Measurements from ENCODE around the gene SMARCD2.
"Not testable (repeated sequence)": the region's sequence is repeated elsewhere in the genome, so short reads cannot be mapped to it uniquely, and the experiment has no call there.

SMARCD2 gene

DNA sequence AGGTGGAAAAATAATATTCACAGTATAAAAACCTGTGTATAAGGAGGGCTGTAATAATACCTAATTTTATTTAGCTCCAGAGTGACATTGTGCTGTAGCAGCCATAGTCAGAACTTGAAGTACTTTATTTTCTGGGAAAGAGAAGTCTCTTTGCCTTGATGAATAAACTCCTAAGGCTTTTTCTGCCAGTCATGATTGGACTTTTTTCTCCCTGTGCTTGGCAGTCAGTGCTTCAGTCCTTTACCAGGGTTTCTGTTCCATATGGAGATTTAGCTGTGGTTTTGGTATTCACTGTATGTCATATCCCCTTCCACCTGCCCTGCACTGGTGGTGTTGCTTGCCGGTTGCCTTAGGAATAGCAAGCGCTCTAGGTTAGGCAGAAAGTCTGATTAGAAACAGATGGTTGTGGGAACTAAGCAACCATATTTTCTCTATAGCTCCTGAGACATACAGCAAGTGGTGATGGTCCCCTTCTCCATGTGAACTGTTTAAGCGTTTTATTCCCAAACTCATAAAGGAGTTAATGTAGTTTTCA, 43.8 kb downstream of the SMARCD2 start:
- Histone ChIP-seq H3K4me1 (ENCODE audit: control insufficient read depth, insufficient read depth, low read length, poor library complexity, severe bottlenecking) (no peaks in the 10 kb centered on the region), H3K36me3 (ENCODE audit: control insufficient read depth, insufficient read depth, low read length) (peaks cover 97% of the 10 kb centered on the region), H3K9me3 (ENCODE audit: control insufficient read depth, low read length) (no peaks in the 10 kb centered on the region), H3K4me3 (ENCODE audit: extremely low read depth, insufficient read depth, low read length, poor library complexity, severe bottlenecking) (no peak overlapping the region), H3K27ac (ENCODE audit: low read depth, low read length, severe bottlenecking) (no peak overlapping the region)
- 100% methylated on average over 1 to 2 of the region's 3 CpGs for WGBS, 2 experiments (ENCODE audit: insufficient coverage in 2 of 2)

DNA sequence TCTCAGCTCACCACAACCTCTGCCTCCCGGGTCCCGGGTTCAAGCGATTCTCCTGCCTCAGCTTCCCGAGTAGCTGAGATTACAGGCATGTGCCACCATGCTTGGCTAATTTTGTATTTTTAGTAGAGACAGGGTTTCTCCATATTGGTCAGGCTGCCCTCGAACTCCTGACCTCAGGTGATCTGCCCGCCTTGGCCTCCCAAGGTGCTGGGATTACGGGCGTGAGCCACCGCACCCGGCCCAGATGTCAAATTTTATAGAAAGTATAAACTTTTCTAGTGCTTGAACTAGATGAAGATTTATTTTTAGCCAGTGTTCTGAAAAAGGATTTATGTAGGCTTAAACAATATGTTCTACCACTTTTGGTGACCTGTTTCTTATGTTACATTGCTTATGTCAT, 46.1 kb downstream of the SMARCD2 start:
- H3K4me1 ChIP-seq (ENCODE audit: control insufficient read depth, insufficient read depth, low read length, poor library complexity, severe bottlenecking): not testable (repeated sequence)

DNA sequence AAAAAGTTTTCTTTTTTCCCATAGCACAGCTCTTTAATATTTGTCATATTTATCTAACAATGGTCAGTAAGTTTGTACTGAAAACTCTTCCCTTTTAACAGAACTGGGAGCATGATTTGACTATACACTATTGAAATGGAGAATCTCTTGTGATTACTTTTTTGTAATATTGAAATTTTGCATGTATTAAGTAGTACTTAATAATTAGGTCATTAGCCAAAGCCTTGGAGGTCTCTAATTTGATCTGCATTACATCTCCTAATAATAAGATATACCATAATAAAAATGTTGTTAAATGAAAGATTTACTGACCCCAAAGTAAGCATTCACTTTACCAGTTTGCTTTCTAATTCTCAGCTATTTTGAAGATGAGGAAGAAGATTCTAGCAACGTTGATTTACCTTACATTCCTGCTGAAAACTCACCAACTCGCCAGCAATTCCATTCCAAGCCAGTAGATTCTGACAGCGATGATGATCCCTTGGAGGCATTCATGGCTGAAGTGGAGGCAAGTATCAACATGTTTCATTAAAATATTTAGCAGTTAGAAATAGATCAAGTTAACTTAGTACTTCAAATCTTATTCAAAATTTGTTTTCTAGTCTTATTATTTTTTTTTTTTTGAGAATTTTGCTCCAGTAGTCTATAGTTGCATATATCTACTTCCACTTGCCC, 50.3 kb downstream of the SMARCD2 start:
- H3K4me1 ChIP-seq (ENCODE audit: control insufficient read depth, insufficient read depth, low read length, poor library complexity, severe bottlenecking): no peaks in the 10 kb centered on the region
- peaks cover 90% of the 10 kb centered on the region for H3K36me3 ChIP-seq (ENCODE audit: control insufficient read depth, insufficient read depth, low read length)
- H3K9me3 ChIP-seq (ENCODE audit: control insufficient read depth, low read length): no peaks in the 10 kb centered on the region
- H3K27ac ChIP-seq (ENCODE audit: low read depth, low read length, severe bottlenecking): no peak overlapping the region
- H3K4me3 ChIP-seq (ENCODE audit: extremely low read depth, insufficient read depth, low read length, poor library complexity, severe bottlenecking): no peak overlapping the region
- no CpG with 5 or more reads among the region's 3 CpGs for WGBS, 2 experiments (ENCODE audit: insufficient coverage in 2 of 2)

More for the DNA sequence above, 46.1 kb downstream of the SMARCD2 start:
- H3K9me3 ChIP-seq (ENCODE audit: control insufficient read depth, low read length); H3K4me3 ChIP-seq (ENCODE audit: extremely low read depth, insufficient read depth, low read length, poor library complexity, severe bottlenecking); H3K27ac ChIP-seq (ENCODE audit: low read depth, low read length, severe bottlenecking): not testable (repeated sequence)
- WGBS, 2 experiments (ENCODE audit: insufficient coverage in 2 of 2): 85 to 95% methylated on average over 7 of the region's 10 CpGs
- peaks cover 96% of the 10 kb centered on the region for H3K36me3 ChIP-seq (ENCODE audit: control insufficient read depth, insufficient read depth, low read length)

DNA sequence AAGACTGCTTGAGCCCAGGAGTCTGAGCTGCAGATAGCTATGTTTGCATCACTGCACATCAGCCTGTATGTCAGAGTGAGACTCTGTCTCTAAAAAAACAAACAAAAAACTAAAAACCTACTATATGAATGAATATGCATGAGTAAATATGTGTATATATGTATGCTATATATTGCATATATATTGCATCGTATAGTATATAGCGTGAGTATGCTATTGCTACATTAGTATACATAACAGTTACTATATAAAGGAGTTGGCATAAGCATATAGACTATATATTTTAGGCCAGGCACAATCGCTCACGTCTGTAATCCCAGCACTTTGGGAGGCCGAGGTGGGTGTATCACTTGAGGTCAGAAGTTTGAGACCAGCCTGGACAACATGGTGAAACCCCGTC, 52.4 kb downstream of the SMARCD2 start:
- H3K4me3 ChIP-seq (ENCODE audit: extremely low read depth, insufficient read depth, low read length, poor library complexity, severe bottlenecking): no peak overlapping the region
- H3K9me3 ChIP-seq (ENCODE audit: control insufficient read depth, low read length): no peaks in the 10 kb centered on the region
- WGBS, 2 experiments (ENCODE audit: insufficient coverage in 2 of 2): 81 to 100% methylated on average over 4 of the region's 6 CpGs
- peaks cover 84% of the 10 kb centered on the region for H3K36me3 ChIP-seq (ENCODE audit: control insufficient read depth, insufficient read depth, low read length)
- no peak overlapping the region for H3K27ac ChIP-seq (ENCODE audit: low read depth, low read length, severe bottlenecking)
- H3K4me1 ChIP-seq (ENCODE audit: control insufficient read depth, insufficient read depth, low read length, poor library complexity, severe bottlenecking): no peaks in the 10 kb centered on the region

DNA sequence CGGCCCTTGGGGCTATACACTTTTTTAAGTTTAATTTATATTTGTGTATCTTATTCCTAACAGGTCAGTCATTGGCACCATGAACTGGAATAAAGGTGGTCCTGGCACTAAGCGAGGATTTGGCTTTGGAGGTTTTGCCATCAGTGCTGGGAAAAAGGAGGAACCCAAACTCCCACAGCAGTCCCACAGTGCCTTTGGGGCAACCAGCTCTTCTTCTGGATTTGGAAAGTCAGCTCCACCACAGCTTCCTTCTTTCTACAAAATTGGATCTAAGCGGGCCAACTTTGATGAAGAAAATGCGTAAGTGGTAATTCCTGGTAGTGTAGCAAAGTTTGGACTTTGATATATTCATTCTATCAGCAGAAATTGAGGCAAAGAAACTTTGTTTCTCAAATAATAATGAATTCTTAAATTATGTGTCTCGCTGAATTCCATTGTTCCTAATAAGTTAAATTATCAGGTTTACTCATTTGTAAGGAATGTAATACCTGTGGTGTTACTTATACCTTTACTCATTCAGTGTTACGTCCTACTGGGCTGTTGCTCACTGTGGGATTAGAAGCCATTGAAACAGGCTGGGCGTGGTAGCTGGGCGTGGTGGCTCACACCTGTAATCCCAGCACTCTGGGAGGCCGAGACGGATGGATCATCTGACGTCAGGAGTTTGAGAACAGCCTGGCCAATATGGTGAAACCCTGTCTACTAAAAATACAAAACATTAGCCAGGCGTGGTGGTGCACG, 55.3 kb downstream of the SMARCD2 start:
- H3K4me3 ChIP-seq (ENCODE audit: extremely low read depth, insufficient read depth, low read length, poor library complexity, severe bottlenecking): no peak overlapping the region
- peaks cover 75% of the 10 kb centered on the region for H3K36me3 ChIP-seq (ENCODE audit: control insufficient read depth, insufficient read depth, low read length)
- no peak overlapping the region for H3K27ac ChIP-seq (ENCODE audit: low read depth, low read length, severe bottlenecking)
- H3K4me1 ChIP-seq (ENCODE audit: control insufficient read depth, insufficient read depth, low read length, poor library complexity, severe bottlenecking): no peaks in the 10 kb centered on the region
- 96 to 97% methylated on average over 9 of the region's 13 CpGs for WGBS, 2 experiments (ENCODE audit: insufficient coverage in 2 of 2)
- H3K9me3 ChIP-seq (ENCODE audit: control insufficient read depth, low read length): no peaks in the 10 kb centered on the region

DNA sequence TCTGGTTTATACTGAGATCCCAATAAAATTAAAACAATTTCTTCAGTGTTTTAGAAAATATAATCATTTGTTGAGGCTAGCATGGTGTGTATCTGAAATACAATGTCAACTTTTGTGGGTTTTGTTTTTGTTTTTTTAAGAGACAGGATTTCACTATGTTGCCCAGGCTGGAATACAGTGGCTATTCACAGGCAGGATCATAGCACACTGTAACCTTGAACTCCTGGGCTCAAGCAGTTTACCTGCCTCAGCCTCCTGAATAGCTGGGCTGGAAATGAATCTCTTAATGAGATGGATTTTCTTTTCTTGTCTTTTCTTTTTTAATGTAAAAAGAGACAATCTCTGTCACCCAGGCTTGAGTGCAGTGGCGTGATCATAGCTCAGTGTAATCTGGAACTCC, 56.4 kb downstream of the SMARCD2 start:
- Histone ChIP-seq H3K36me3 (ENCODE audit: control insufficient read depth, insufficient read depth, low read length) (peaks cover 73% of the 10 kb centered on the region), H3K9me3 (ENCODE audit: control insufficient read depth, low read length) (no peaks in the 10 kb centered on the region), H3K4me3 (ENCODE audit: extremely low read depth, insufficient read depth, low read length, poor library complexity, severe bottlenecking) (no peak overlapping the region), H3K4me1 (ENCODE audit: control insufficient read depth, insufficient read depth, low read length, poor library complexity, severe bottlenecking) (no peaks in the 10 kb centered on the region), H3K27ac (ENCODE audit: low read depth, low read length, severe bottlenecking) (no peak overlapping the region)
- WGBS, 2 experiments (ENCODE audit: insufficient coverage in 2 of 2): 83% methylated on average over 1 of the region's 1 CpG; no CpG with 5 or more reads in 1 of the 2 experiments

DNA sequence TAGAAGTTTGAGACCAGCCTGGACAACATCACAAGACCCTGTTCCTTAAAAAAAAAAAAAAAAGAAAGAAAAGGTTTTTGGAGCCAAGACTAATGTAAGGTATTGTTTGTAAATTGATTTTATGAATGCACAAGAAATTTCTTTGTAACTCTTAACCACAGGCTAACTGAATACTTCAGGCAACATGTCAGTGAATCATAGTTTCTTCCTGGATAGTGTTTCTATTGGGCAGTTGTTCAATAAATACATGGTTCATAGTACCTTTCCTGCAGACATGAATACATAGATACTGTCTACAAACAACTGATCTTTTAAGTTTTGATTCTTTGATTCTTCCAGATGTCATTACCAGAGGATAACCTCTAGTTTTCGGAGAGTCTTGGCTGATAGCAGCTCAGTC, 56.9 kb downstream of the SMARCD2 start:
- peaks cover 75% of the 10 kb centered on the region for H3K36me3 ChIP-seq (ENCODE audit: control insufficient read depth, insufficient read depth, low read length)
- H3K27ac ChIP-seq (ENCODE audit: low read depth, low read length, severe bottlenecking): no peak overlapping the region
- WGBS, 2 experiments (ENCODE audit: insufficient coverage in 2 of 2): no CpG with 5 or more reads among the region's 1 CpG

DNA sequence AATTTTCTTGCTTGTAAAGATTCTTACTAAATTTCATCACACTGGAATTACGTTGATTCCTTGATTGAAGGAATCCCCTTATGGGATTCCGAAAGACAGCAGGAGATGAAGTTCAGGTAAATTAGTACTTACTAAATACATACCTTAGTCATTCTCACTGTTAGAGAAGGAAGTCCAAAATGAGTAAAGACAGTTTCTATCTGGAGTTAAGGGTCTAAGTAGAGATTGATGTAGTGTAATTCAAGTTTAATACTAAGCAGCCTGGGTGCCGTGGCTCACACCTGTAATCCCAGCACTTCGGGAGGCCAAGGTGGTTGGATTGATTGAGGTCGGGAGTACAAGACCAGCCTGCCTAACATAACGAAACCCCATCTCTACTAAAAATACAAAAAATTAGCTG, 59.0 kb downstream of the SMARCD2 start:
- no peak overlapping the region for H3K4me3 ChIP-seq (ENCODE audit: extremely low read depth, insufficient read depth, low read length, poor library complexity, severe bottlenecking)
- WGBS, 2 experiments (ENCODE audit: insufficient coverage in 2 of 2): 95% methylated on average over 3 of the region's 6 CpGs; no CpG with 5 or more reads in 1 of the 2 experiments
- no peaks in the 10 kb centered on the region for H3K4me1 ChIP-seq (ENCODE audit: control insufficient read depth, insufficient read depth, low read length, poor library complexity, severe bottlenecking)
- H3K9me3 ChIP-seq (ENCODE audit: control insufficient read depth, low read length): no peaks in the 10 kb centered on the region
- H3K36me3 ChIP-seq (ENCODE audit: control insufficient read depth, insufficient read depth, low read length): peaks cover 72% of the 10 kb centered on the region
- no peak overlapping the region for H3K27ac ChIP-seq (ENCODE audit: low read depth, low read length, severe bottlenecking)

More for the DNA sequence above, 56.9 kb downstream of the SMARCD2 start:
- H3K4me1 ChIP-seq (ENCODE audit: control insufficient read depth, insufficient read depth, low read length, poor library complexity, severe bottlenecking): no peaks in the 10 kb centered on the region
- H3K9me3 ChIP-seq (ENCODE audit: control insufficient read depth, low read length): no peaks in the 10 kb centered on the region
- no peak overlapping the region for H3K4me3 ChIP-seq (ENCODE audit: extremely low read depth, insufficient read depth, low read length, poor library complexity, severe bottlenecking)
